ENCODE data around the gene ZNF75A.

The ZNF75A gene

DNA sequence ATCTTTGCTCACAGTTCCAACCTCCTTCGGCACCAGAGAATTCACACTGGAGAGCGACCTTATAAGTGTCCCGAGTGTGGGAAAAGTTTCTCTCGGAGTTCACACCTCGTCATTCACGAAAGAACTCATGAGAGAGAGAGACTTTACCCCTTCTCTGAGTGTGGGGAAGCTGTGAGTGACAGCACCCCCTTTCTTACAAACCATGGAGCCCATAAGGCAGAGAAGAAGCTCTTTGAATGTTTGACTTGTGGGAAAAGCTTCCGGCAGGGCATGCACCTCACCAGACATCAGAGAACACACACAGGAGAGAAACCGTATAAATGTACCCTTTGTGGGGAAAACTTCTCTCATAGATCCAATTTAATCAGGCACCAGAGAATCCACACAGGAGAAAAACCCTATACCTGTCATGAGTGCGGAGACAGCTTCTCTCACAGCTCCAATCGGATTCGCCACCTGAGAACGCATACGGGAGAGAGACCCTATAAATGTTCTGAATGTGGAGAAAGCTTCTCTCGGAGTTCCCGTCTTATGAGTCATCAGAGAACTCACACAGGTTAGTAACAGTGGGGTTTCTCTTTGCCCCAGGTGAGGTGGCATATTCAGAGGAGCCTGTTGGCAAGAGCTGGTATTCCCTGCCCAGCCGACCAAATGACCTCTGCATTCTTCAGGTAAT is 15.2 kb upstream of the ZNF75A start:
- TF ChIP-seq YY1 (IDR thresholded peaks at IDR 0.05; ENCODE audit: low read depth) = no peak
- TF ChIP-seq, protein P1, sequence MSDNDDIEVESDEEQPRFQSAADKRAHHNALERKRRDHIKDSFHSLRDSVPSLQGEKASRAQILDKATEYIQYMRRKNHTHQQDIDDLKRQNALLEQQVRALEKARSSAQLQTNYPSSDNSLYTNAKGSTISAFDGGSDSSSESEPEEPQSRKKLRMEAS (IDR thresholded peaks at IDR 0.05) = no peak

DNA sequence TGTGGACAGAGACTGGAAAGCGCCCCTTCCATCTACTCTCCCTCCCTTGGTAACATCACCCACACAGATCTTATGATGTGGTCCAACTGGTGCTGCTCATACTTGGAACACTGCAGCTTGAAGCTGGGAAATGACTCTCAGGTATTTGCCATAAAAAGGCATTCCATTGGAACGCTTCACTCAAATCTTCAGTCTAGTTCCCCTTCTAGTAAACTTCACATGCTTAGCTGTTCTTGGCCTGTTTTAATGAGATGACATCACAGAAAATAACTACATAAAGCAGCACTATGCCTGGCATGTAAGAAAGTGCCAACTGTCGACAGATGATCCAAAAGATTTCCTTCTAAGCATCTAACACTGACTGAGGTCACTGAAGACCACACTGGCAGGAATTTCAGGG is 12.7 kb upstream of the ZNF75A start:
- TF ChIP-seq RAD21 (IDR thresholded peaks at IDR 0.05; ENCODE audit: low read depth) (no peak), YY1 (IDR thresholded peaks at IDR 0.05; ENCODE audit: low read depth) (no peak), FOXM1 (IDR thresholded peaks at IDR 0.05; ENCODE audit: borderline replicate concordance, low read depth) (no peak), TCF12 (IDR thresholded peaks at IDR 0.05; ENCODE audit: low read depth) (no peak), CEBPB (IDR thresholded peaks at IDR 0.05) (no peak), EGR1 (IDR thresholded peaks at IDR 0.05) (no peak), EP300 (IDR thresholded peaks at IDR 0.05; ENCODE audit: borderline replicate concordance) (no peak), NFIC (IDR thresholded peaks at IDR 0.05) (no peak), TAF1 (IDR thresholded peaks at IDR 0.05; ENCODE audit: low read depth) (no peak), CREB1 (IDR thresholded peaks at IDR 0.05; ENCODE audit: low read depth) (no peak), ZBTB7A (IDR thresholded peaks at IDR 0.05; ENCODE audit: low read depth) (no peak), TEAD4 (IDR thresholded peaks at IDR 0.05) (no peak)
- TF ChIP-seq, protein P1 (IDR thresholded peaks at IDR 0.05) = no peak
- TF ChIP-seq, protein P2, sequence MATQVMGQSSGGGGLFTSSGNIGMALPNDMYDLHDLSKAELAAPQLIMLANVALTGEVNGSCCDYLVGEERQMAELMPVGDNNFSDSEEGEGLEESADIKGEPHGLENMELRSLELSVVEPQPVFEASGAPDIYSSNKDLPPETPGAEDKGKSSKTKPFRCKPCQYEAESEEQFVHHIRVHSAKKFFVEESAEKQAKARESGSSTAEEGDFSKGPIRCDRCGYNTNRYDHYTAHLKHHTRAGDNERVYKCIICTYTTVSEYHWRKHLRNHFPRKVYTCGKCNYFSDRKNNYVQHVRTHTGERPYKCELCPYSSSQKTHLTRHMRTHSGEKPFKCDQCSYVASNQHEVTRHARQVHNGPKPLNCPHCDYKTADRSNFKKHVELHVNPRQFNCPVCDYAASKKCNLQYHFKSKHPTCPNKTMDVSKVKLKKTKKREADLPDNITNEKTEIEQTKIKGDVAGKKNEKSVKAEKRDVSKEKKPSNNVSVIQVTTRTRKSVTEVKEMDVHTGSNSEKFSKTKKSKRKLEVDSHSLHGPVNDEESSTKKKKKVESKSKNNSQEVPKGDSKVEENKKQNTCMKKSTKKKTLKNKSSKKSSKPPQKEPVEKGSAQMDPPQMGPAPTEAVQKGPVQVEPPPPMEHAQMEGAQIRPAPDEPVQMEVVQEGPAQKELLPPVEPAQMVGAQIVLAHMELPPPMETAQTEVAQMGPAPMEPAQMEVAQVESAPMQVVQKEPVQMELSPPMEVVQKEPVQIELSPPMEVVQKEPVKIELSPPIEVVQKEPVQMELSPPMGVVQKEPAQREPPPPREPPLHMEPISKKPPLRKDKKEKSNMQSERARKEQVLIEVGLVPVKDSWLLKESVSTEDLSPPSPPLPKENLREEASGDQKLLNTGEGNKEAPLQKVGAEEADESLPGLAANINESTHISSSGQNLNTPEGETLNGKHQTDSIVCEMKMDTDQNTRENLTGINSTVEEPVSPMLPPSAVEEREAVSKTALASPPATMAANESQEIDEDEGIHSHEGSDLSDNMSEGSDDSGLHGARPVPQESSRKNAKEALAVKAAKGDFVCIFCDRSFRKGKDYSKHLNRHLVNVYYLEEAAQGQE (IDR thresholded peaks at IDR 0.05; ENCODE audit: low read depth) = no peak
- TF ChIP-seq, protein P3, sequence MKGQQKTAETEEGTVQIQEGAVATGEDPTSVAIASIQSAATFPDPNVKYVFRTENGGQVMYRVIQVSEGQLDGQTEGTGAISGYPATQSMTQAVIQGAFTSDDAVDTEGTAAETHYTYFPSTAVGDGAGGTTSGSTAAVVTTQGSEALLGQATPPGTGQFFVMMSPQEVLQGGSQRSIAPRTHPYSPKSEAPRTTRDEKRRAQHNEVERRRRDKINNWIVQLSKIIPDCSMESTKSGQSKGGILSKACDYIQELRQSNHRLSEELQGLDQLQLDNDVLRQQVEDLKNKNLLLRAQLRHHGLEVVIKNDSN (IDR thresholded peaks at IDR 0.05) = no peak

DNA sequence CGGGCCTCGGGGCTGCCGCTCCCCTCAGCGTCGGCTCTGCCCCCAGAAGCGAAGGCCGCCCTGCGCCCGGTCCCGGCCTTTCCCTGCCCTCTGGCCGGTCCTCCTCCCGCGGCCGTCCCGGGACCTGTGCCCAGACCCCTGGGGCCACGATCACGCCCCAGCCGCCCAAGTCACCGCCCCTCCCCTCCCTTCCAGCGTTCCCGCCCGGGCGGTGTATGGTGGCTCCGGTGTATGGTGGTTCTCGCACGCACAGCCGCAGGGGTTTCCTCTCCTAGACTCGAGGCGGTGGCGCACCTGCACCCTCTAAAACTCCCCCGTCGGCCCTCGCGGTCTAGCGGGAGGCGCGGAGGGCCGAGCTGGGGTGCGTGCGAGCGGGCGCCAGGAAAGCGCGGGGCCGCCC is 10.1 kb upstream of the ZNF75A start:
- no peak for TF ChIP-seq CEBPB (IDR thresholded peaks at IDR 0.05)
- TF ChIP-seq, protein P3 (IDR thresholded peaks at IDR 0.05) = no peak
- no peak for TF ChIP-seq TCF12 (IDR thresholded peaks at IDR 0.05; ENCODE audit: low read depth)
- no peak for TF ChIP-seq EP300 (IDR thresholded peaks at IDR 0.05; ENCODE audit: borderline replicate concordance)
- TF ChIP-seq NFIC (IDR thresholded peaks at IDR 0.05) = no peak
- no peak for TF ChIP-seq ZBTB7A (IDR thresholded peaks at IDR 0.05; ENCODE audit: low read depth)
- TF ChIP-seq, protein P1 (IDR thresholded peaks at IDR 0.05) = no peak
- TF ChIP-seq TAF1 (IDR thresholded peaks at IDR 0.05; ENCODE audit: low read depth) = no peak
- TF ChIP-seq EGR1 (IDR thresholded peaks at IDR 0.05) = no peak
- no peak for TF ChIP-seq RAD21 (IDR thresholded peaks at IDR 0.05; ENCODE audit: low read depth)
- no peak for TF ChIP-seq TEAD4 (IDR thresholded peaks at IDR 0.05)
- TF ChIP-seq, protein P2 (IDR thresholded peaks at IDR 0.05; ENCODE audit: low read depth) = no peak
- TF ChIP-seq FOXM1 (IDR thresholded peaks at IDR 0.05; ENCODE audit: borderline replicate concordance, low read depth) = no peak
- TF ChIP-seq CREB1 (IDR thresholded peaks at IDR 0.05; ENCODE audit: low read depth) = no peak
- TF ChIP-seq YY1 (IDR thresholded peaks at IDR 0.05; ENCODE audit: low read depth) = no peak

DNA sequence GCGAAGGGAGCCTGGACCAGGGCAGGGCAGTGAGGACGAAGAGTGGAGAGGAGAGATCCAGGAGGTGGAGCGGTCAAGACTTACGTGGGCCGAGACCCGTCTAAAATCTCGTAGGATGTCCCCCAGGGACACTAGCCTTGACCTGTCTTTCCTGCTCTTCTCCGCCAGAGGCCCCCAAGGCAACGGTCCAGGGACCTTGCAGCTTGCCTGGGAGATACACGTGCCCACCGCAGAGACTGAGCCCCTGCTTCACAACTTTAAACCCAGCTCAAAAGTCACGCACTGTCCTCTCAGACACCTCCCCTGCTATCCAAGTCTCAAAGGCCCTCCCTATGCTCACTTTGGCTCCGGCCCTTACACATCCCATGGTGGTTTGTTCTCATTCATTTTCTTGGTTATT is 9.5 kb upstream of the ZNF75A start:
- TF ChIP-seq RAD21 (IDR thresholded peaks at IDR 0.05; ENCODE audit: low read depth) (no peak), EGR1 (IDR thresholded peaks at IDR 0.05) (no peak), FOXM1 (IDR thresholded peaks at IDR 0.05; ENCODE audit: borderline replicate concordance, low read depth) (no peak), YY1 (IDR thresholded peaks at IDR 0.05; ENCODE audit: low read depth) (no peak), TCF12 (IDR thresholded peaks at IDR 0.05; ENCODE audit: low read depth) (no peak), TAF1 (IDR thresholded peaks at IDR 0.05; ENCODE audit: low read depth) (no peak), TEAD4 (IDR thresholded peaks at IDR 0.05) (no peak), CEBPB (IDR thresholded peaks at IDR 0.05) (no peak)

DNA sequence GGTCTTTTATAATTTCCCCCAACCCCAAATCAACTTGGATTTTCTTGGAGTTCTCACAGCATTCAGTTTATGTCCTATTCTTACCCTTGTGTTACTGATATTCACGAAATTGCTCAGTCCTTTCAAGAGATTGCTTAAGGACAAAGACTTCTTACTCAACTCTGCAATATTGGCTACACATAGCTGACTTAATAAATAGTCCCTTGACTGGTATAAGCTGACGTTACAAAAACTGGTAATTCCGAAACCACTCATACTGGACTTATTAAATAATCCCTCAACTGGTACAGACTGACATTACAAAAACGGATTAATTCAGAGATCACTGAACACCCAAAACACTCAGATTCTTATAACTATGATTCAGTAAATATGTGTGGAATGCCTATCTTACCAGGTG is 927 bp upstream of the ZNF75A start:
- TF ChIP-seq ZBTB7A (IDR thresholded peaks at IDR 0.05; ENCODE audit: low read depth) = no peak
- no peak for TF ChIP-seq RAD21 (IDR thresholded peaks at IDR 0.05; ENCODE audit: low read depth)
- TF ChIP-seq, protein P1 (IDR thresholded peaks at IDR 0.05) = no peak
- TF ChIP-seq, protein P3 (IDR thresholded peaks at IDR 0.05) = no peak
- TF ChIP-seq EGR1 (IDR thresholded peaks at IDR 0.05) = no peak
- TF ChIP-seq TAF1 (IDR thresholded peaks at IDR 0.05; ENCODE audit: low read depth) = no peak
- no peak for TF ChIP-seq TEAD4 (IDR thresholded peaks at IDR 0.05)

All from Ishikawa (cell line).